Measurements from ENCODE around the gene KISS1.

DNA sequence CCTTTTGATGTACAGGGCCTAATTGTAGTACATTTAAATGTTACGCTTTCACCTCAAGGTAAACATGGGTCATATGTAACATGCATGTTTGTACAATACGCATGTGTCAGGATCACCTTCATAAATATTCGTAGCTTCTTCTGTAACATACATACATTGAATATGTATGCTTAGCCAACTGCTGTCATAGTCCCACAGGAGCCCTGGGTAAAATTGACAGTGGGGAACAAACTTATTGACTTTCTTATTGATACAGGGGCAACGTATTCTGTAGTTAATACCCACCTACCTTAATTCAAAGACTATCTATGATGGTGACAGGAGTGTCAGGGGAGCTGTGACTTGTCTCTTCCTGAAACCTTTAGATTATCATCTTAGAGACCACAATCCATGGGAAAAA is 26.4 kb downstream of the KISS1 start:
- TF ChIP-seq, protein P1, sequence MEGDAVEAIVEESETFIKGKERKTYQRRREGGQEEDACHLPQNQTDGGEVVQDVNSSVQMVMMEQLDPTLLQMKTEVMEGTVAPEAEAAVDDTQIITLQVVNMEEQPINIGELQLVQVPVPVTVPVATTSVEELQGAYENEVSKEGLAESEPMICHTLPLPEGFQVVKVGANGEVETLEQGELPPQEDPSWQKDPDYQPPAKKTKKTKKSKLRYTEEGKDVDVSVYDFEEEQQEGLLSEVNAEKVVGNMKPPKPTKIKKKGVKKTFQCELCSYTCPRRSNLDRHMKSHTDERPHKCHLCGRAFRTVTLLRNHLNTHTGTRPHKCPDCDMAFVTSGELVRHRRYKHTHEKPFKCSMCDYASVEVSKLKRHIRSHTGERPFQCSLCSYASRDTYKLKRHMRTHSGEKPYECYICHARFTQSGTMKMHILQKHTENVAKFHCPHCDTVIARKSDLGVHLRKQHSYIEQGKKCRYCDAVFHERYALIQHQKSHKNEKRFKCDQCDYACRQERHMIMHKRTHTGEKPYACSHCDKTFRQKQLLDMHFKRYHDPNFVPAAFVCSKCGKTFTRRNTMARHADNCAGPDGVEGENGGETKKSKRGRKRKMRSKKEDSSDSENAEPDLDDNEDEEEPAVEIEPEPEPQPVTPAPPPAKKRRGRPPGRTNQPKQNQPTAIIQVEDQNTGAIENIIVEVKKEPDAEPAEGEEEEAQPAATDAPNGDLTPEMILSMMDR (IDR thresholded peaks at IDR 0.05; ENCODE audit: low read depth, low read length, poor library complexity, severe bottlenecking): no peak
- TF ChIP-seq EZH2phosphoT487 (IDR thresholded peaks at IDR 0.05; ENCODE audit: borderline replicate concordance, low read length): no peak

Measured in DOHH2 (cell line).